ENCODE data around the gene HTR2B. TPM values are rescaled to one million over a fixed set of nuclear protein-coding genes. Genes with fewer than 3 reads are reported as not detected.

Gene HTR2B
- total RNA-seq = under 1 TPM; 0.10 to 0.13 TPM

DNA sequence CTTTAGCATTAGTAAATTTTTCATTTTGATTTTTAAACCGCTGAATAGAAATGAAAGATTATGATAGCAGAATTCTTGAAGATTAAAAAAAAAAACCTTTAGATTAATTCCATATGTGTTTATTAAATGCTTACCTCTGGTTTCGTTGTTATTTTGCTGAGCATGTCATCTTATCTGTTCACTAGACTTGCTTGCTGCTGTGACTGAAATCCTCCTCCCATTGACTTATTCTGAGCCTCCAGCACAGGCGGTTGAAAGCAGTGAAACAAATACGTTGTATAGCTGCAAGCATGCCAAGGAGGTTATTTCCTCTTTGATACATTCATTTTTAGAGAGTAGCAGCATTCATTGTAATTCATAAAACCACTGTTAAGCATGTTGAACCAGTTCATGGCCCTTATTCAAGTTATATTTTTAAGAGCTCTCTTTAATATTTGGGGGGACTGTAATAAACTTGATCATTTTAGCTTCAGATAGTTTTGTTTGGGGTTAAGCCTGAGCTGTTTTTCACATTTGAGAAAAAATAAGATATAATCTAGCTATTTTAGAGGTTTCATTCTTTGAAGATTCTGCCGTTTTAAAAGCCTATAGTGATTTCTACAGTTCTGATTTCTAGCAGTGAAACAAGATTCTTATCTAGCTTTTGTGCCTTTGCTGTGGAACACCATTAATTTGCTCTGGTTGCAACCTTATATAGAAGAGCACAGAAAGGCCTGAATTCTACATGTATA lies at the start of gene HTR2B:
HTR2B (minus strand) TSS at position 205 of the 731 bp plus-strand sequence. CDS start 1,278 bp downstream, outside the sequence.
- no peak for DNase-seq
- peaks cover 26% of the 10 kb centered on the region for H3K4me1 Mint-ChIP-seq

DNA sequence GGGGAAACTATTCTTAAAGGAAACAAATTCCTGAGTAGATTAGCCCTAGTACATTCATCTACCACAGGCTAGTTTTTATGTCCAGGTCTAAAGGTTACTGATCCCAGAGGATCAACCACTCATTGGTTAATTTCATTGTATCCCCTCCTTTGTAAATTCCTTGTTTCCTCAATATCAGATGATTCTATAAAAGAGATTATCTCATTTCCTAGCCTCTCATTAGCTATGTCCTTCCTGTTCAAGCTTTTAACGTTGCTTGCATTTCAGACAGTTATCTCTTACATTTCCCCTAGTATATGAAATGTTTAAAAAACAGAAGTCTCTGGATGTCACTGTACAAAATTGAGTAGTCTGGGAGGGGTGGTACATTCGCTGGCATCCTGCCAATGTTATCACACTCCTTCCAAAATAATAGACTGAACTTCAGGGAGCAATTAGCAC lies 49.4 kb upstream of the HTR2B start:
- Mint-ChIP-seq H3K36me3 (ENCODE audit: low read depth) (peaks cover 58% of the 10 kb centered on the region), H3K9me3 (no peaks in the 10 kb centered on the region), H3K4me3 (no peak overlapping the region), H3K27me3 (no peaks in the 10 kb centered on the region), H3K4me1 (peaks cover 7% of the 10 kb centered on the region), H3K27ac (no peak overlapping the region)
- CTCF ChIA-PET = no interaction called here
- DNase-seq = no peak
- POLR2A ChIA-PET = interaction anchor here (0.7 kb wide), 1 partner anchor 64 kb away, joined by 3 read pairs; no protein-coding TSS in a partner anchor

More for the DNA sequence above, at the start of gene HTR2B:
- H3K4me3 Mint-ChIP-seq = peak within 1 kb of the TSS; percentile 59
- no peaks in the 10 kb centered on the region for H3K9me3 Mint-ChIP-seq
- CTCF ChIA-PET = interaction anchor here (0.7 to 0.9 kb wide), 2 partner anchors 9 to 72 kb away, joined by 3 to 4 read pairs; no protein-coding TSS in a partner anchor
- H3K36me3 Mint-ChIP-seq (ENCODE audit: low read depth) = no peaks in the 10 kb centered on the region
- POLR2A ChIA-PET = interaction anchor here (0.7 to 2.0 kb wide), 3 partner anchors 13 to 339 kb away, joined by 3 to 10 read pairs (median 3); partner anchors contain the start of gene NCL
- H3K27ac Mint-ChIP-seq = peak within 1 kb of the TSS; percentile 74
- no peaks in the 10 kb centered on the region for H3K27me3 Mint-ChIP-seq

DNA sequence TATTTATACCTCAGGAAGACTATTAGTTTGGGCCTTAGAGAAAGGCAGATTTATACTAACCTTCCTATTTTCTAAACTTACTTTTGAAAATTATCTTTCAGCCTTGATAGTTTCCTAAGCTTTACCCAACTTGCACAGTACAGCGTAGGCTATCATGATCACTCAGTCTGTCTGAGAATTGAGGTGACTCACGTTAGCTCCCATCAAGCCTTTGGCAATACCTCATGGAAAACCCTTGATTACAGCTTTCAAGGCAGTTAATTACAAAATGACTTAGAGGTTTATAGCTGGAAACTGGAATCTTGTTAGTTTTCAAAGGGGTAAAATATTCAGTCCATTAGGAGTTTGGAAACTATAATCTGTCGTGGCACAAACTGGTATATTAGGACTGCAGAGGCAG lies 47.2 kb upstream of the HTR2B start:
- no peak overlapping the region for H3K4me3 Mint-ChIP-seq
- ChIA-PET POLR2A (no interaction called here), CTCF (no interaction called here)
- H3K27ac Mint-ChIP-seq = no peak overlapping the region
- peaks cover 69% of the 10 kb centered on the region for H3K36me3 Mint-ChIP-seq (ENCODE audit: low read depth)
- H3K27me3 Mint-ChIP-seq = no peaks in the 10 kb centered on the region
- H3K4me1 Mint-ChIP-seq = peaks cover 8% of the 10 kb centered on the region
- DNase-seq = no peak
- H3K9me3 Mint-ChIP-seq = no peaks in the 10 kb centered on the region

DNA sequence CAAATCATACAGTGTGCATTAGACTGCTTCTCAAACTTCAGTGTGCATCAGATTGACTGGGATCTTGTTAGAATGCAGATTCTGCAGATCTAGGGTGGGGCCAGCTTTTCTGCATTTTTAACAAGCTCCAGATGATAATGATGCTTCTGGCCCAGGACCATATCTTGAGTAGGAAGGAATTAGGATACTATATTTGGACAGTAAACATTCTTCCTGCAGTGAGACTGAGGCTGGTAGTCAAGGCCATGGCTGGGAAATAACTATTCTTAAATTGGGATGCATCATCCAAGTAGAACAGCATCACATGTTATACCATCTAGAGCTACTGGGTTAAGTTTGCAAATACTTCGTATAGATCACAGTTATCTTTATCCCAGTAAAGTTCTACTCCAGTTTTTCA lies 45.2 kb upstream of the HTR2B start:
- H3K27ac Mint-ChIP-seq = no peak overlapping the region
- H3K4me1 Mint-ChIP-seq = peaks cover 6% of the 10 kb centered on the region
- ChIA-PET CTCF (no interaction called here), POLR2A (interaction anchor here (0.7 kb wide), 1 partner anchor 19 kb away, joined by 3 read pairs; no protein-coding TSS in a partner anchor)
- H3K27me3 Mint-ChIP-seq = no peaks in the 10 kb centered on the region
- peaks cover 72% of the 10 kb centered on the region for H3K36me3 Mint-ChIP-seq (ENCODE audit: low read depth)
- no peaks in the 10 kb centered on the region for H3K9me3 Mint-ChIP-seq
- no peak overlapping the region for H3K4me3 Mint-ChIP-seq
- DNase-seq = no peak

DNA sequence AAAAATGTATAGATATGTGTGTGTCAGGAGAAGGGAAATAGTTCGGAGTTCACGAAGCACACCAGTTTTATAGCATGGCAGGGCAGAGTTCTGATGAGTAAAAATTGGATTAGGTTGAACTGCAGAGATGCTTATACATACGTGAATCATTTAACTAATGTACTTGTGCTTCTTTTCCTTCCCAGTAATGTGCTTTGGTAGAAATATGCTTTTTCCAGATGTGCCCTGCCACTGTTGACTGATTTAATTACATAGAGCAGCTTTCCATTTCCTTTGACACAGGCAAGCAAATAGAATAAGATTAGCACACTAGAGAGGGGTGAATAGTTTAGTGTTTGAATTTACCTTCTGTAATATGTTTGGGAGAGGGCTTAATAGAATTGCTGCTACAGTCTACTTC lies 44.6 kb upstream of the HTR2B start:
- H3K36me3 Mint-ChIP-seq (ENCODE audit: low read depth) = peaks cover 68% of the 10 kb centered on the region
- no peak overlapping the region for H3K27ac Mint-ChIP-seq
- CTCF ChIA-PET = no interaction called here
- H3K4me1 Mint-ChIP-seq = peaks cover 6% of the 10 kb centered on the region
- POLR2A ChIA-PET = no interaction called here
- no peaks in the 10 kb centered on the region for H3K9me3 Mint-ChIP-seq
- no peak overlapping the region for H3K4me3 Mint-ChIP-seq
- H3K27me3 Mint-ChIP-seq = no peaks in the 10 kb centered on the region
- DNase-seq = no peak

DNA sequence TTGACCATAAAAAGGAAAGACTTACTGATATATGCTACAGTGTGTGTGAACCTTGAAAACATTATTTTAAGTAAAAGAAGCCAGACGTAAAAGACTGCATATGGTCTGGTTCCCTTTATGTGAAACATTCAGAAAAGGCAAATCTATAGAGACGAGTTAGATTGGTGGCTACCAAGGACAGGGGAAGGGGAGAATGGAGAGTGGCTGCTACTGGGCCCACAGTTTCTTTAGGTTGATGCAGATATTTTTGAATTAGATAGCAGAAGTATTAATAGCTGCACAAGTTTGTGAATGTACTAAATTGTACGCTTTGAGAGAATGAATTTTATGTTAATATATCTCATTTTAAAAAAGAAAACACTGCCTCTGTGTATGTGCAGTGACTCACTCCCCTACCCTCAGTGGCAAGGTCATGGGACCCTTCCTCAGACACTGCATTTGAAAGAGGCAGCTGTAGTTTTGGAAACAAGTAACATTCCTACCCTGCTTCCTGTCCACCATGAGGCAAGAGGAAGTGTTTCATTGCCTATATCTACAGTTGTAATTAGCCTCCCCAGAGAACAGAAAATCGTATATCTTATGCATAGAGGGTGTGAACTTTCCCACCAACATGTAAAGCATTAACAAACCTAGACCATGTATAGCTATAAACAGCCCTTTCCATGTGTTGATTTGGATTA lies 43.8 kb upstream of the HTR2B start:
- Mint-ChIP-seq H3K36me3 (ENCODE audit: low read depth) (peaks cover 63% of the 10 kb centered on the region), H3K27ac (no peak overlapping the region), H3K4me3 (no peak overlapping the region), H3K4me1 (peaks cover 6% of the 10 kb centered on the region), H3K27me3 (no peaks in the 10 kb centered on the region), H3K9me3 (no peaks in the 10 kb centered on the region)
- DNase-seq = no peak
- POLR2A ChIA-PET = no interaction called here
- CTCF ChIA-PET = no interaction called here

DNA sequence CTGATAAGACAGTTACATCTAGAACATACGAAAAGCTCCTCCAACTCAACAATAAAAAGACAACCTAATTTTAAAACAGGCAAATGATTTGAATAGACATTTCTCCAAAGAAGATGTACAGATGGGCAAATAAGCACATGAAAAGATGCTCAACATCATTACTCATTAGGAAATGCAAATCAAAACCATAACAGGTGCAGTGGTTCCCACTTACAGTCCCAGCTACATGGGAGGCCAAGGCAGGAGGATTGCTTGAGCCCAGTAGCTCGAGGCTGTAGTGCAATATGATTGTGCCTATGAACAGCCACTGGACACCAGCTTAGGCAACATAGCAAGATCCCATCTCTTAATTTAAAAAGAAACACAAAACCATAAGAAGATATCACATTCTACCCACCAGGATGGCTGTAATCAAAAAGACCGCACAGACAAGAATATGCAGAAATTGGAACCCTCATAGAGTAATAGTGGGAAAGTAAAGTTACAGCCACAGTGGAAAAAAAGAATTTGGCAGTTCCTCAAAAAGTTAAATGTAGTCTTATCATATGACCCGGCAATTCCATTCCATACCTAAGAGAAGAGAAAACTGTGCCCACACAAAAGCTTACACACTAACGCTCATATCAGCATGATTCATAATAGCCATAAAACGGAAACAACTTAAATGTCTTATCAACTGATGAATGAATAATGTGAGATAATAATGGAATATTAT lies 43.1 kb upstream of the HTR2B start:
- ChIA-PET POLR2A (no interaction called here), CTCF (interaction anchor here (0.6 kb wide), 1 partner anchor 342 kb away, joined by 3 read pairs; no protein-coding TSS in a partner anchor)
- DNase-seq = no peak
- Mint-ChIP-seq H3K27me3 (no peaks in the 10 kb centered on the region), H3K4me1 (peaks cover 6% of the 10 kb centered on the region), H3K4me3 (no peak overlapping the region), H3K27ac (no peak overlapping the region), H3K9me3 (no peaks in the 10 kb centered on the region), H3K36me3 (ENCODE audit: low read depth) (peaks cover 66% of the 10 kb centered on the region)

DNA sequence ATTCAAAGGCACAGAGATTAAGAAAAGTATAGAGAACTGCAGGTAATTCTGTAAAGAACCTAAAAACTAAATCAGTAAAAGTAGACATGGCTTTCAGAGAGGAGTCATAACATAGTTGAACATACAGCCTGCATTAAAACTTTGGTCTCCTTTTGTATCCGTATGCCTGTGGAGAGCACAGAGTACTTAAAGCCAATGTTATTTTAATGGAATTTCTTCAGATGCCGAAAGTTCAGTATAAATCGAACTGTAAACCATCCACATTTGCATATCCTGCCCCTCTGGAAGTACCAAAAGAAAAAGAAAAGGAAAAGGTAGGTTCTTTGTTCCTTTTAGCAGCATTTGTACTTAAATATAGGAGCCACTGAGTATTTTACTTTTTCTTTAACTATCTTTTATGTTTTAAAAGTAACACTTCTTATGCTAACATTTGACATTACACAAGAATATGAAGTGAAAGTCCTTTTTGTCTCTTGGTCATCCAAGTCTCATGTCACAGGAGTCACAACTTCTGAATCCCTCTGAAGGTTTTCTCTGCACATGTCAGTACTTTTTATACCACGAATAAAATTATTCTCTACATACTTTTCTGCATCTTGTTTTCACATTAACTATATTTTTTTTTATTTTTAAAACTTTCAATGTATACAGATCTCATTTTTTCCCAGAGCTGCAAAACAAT lies 38.7 kb upstream of the HTR2B start:
- ChIA-PET POLR2A (no interaction called here), CTCF (no interaction called here)
- H3K9me3 Mint-ChIP-seq = no peaks in the 10 kb centered on the region
- no peak for DNase-seq
- H3K4me1 Mint-ChIP-seq = peaks cover 19% of the 10 kb centered on the region
- no peaks in the 10 kb centered on the region for H3K27me3 Mint-ChIP-seq
- no peak overlapping the region for H3K4me3 Mint-ChIP-seq
- no peak overlapping the region for H3K27ac Mint-ChIP-seq
- peaks cover 42% of the 10 kb centered on the region for H3K36me3 Mint-ChIP-seq (ENCODE audit: low read depth)

DNA sequence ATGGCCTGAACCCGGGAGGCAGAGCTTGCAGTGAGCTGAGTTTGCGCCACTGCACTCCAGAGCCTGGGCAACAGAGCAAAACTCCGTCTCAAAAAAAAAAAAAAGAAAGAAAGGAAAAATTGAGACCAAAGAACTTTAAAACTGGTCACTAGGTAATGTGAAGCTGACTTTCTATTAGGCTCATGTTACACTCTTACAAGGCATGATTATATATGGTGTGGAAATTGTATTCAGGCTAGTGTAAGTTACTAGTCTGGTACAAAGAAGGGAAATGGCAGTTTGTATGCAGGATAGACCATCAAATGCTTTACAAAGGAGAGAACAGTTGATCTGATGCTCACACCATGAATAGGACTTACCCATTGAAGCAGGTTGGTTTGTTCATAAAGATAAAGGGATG lies 38.2 kb upstream of the HTR2B start:
- DNase-seq = no peak
- Mint-ChIP-seq H3K36me3 (ENCODE audit: low read depth) (peaks cover 37% of the 10 kb centered on the region), H3K27me3 (no peaks in the 10 kb centered on the region), H3K4me3 (no peak overlapping the region), H3K9me3 (no peaks in the 10 kb centered on the region), H3K4me1 (peaks cover 16% of the 10 kb centered on the region), H3K27ac (no peak overlapping the region)
- CTCF ChIA-PET = no interaction called here
- POLR2A ChIA-PET = no interaction called here

DNA sequence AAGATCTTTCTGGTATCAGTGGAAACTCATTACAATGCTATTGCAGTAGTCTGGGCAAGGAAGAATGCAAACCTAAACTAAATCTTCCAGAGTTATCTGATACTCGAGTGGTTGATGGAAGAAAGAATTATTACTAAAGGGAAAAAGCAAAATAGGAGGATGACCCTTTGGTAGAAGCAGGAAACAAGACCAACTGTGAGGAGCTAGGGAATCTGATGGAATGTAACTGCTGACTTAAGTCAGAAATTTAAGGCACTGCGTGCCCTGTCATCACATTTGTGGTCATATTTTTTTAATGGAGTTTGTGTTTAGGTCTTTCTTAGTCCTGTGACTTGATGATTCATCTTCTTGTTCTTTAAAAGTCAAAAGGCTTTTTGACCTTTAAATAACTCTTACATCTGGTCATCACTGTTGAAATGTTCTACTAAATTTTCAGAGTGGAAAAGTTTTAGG lies 37.1 kb upstream of the HTR2B start:
- Mint-ChIP-seq H3K36me3 (ENCODE audit: low read depth) (peaks cover 28% of the 10 kb centered on the region), H3K4me3 (no peak overlapping the region), H3K27me3 (no peaks in the 10 kb centered on the region), H3K9me3 (no peaks in the 10 kb centered on the region), H3K27ac (peak overlapping the region; percentile 31), H3K4me1 (peaks cover 15% of the 10 kb centered on the region)
- ChIA-PET CTCF (interaction anchor here (0.9 kb wide), 1 partner anchor 320 kb away, joined by 3 read pairs; no protein-coding TSS in a partner anchor), POLR2A (no interaction called here)
- DNase-seq = no peak

DNA sequence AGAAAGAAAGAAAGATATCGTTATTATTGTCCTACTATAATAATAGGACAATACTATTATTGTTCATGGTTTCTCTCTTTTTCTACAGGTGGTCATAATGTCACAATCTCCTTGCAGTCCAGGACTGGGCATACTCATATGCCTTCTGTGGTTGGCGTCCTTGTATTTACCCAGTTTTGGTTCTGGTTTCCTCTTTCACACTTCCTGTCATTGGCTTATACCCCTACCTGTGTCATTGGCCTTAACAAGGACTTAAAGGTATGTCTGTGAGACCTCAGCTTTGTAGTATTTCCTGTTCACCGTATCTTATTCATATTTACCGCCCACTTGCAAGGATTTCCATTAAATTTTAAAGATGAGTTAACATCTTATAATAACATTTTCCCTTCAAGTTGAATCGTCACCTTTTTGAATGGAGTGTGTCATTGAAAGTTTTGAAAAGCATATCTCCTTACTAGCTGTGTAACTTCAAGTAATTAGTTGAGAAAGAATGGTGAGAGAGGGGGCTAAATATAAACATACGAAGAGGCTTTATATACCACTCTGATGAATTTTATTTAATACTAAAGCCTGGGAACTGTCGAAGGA lies 36.5 kb upstream of the HTR2B start:
- Mint-ChIP-seq H3K27ac (peak overlapping the region; percentile 31), H3K9me3 (no peaks in the 10 kb centered on the region), H3K36me3 (ENCODE audit: low read depth) (peaks cover 24% of the 10 kb centered on the region), H3K4me1 (peaks cover 15% of the 10 kb centered on the region), H3K4me3 (no peak overlapping the region), H3K27me3 (no peaks in the 10 kb centered on the region)
- CTCF ChIA-PET = interaction anchor here (0.9 kb wide), 1 partner anchor 321 kb away, joined by 3 read pairs; no protein-coding TSS in a partner anchor
- DNase-seq = no peak
- POLR2A ChIA-PET = interaction anchor here (1.0 kb wide), 1 partner anchor 303 kb away, joined by 4 read pairs; the partner anchor contains the start of gene NCL

DNA sequence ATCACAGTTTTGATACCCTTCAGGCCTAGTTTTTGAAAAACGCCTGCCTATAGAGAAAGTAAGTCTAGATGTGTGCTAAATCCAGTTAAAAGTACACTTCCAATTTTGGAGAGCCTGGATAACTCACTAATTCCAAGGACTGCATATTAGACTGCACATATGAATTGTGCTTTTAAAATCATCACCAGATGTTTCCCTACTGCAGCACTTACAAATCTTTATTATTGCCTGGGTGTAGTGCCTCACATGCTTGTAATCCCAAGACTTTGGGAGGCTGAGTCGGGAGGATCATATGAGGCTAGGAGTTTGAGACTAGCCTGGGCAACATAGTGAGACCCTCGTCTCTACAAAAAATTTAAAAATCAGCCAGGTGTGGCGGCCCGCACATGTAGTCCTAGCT lies 35.9 kb upstream of the HTR2B start:
- peaks cover 19% of the 10 kb centered on the region for H3K36me3 Mint-ChIP-seq (ENCODE audit: low read depth)
- H3K9me3 Mint-ChIP-seq = no peaks in the 10 kb centered on the region
- ChIA-PET CTCF (no interaction called here), POLR2A (interaction anchor here (1.0 to 1.6 kb wide), 2 partner anchors 10 to 304 kb away, joined by 3 to 4 read pairs; partner anchors contain the start of gene NCL)
- H3K4me1 Mint-ChIP-seq = peaks cover 15% of the 10 kb centered on the region
- H3K27me3 Mint-ChIP-seq = no peaks in the 10 kb centered on the region
- no peak overlapping the region for H3K4me3 Mint-ChIP-seq
- DNase-seq = no peak
- no peak overlapping the region for H3K27ac Mint-ChIP-seq

All from activated CD4-positive, alpha-beta memory T cell treated with anti-CD3 and anti-CD28 coated beads, Interleukin-2, amount 10 ng/mL, durations not matched to agents 7 days and 5 days (primary cell).